GM12878 (cell line): ENCODE results near the gene CEBPG. TPM values are rescaled to one million over a fixed set of nuclear protein-coding genes. Genes with fewer than 3 reads are reported as not detected.

Experiments
- ATAC-seq: fragments of 200-7000 bp; cut with Tn5 transposase; 3 replicates; pipeline ENCODE4 v1.9.1; 2020; ENCODE audit warnings: mild to moderate bottlenecking, moderate library complexity
- BruUV-seq: library from RNA; stranded (reverse); fragments of 400-500 nt; replicated peaks from 2 replicates; lab custom pipeline; 2021; lab: Mats Ljungman, UMichigan
- CTCF ChIA-PET: fragments of 300-600 bp; sonication (Branson Sonifier 250); formaldehyde crosslinking; extraction: SDS; loops from one replicate; lab custom pipeline; 2021; ENCODE audit warnings: inconsistent platforms; lab: Yijun Ruan, JAX
- POLR2A ChIA-PET: fragments of 350-600 bp; formaldehyde crosslinking; extraction: SDS; loops from one replicate; lab custom pipeline; 2021; ENCODE audit warnings: inconsistent platforms; lab: Charles Lee
- RAD21 ChIA-PET: fragments of 300-600 bp; sonication (Branson Sonifier 250); formaldehyde crosslinking; loops from one replicate; lab custom pipeline; 2023; ENCODE audit warnings: antibody characterized with exemption; ENCODE audit not compliant: unreplicated experiment; lab: Charles Lee
- SMC1A ChIA-PET: fragments of 300-600 bp; sonication (Branson Sonifier 250); formaldehyde crosslinking; loops from one replicate; lab custom pipeline; 2023; ENCODE audit not compliant: unreplicated experiment, uncharacterized antibody; lab: Charles Lee
- DNase-seq: peaks from one replicate; pipeline ENCODE4 v3.0.0-alpha.2; 2011; ENCODE audit warnings: low read depth, low spot score
- FAIRE-seq: peaks from 3 replicates; lab custom pipeline; 2011; peaks lifted over from hg19 to GRCh38; lab: Jason Lieb, UNC
- H2AFZ ChIP-seq: 2 replicates; pipeline ENCODE4 v1.6.0; 2011; ENCODE audit warnings: low read depth, low read length, control low read depth; ENCODE audit not compliant: control insufficient read depth
- H3K27ac ChIP-seq: 2 replicates; pipeline ENCODE4 v1.5.1; 2011; ENCODE audit warnings: control low read depth; ENCODE audit not compliant: control insufficient read depth, insufficient read depth
- H3K27me3 ChIP-seq, 2 experiments: replicated peaks in 1 of 2; 2 replicates each; pipeline versions ENCODE4 v1.6.0 to v1.6.1; 2011; ENCODE audit warnings: low read length in 1 of 2; ENCODE audit not compliant: control insufficient read depth in 2 of 2, insufficient read depth in 2 of 2
- H3K36me3 ChIP-seq, 2 experiments: 2 replicates each; pipeline ENCODE4 v1.5.1; 2011; ENCODE audit warnings: low read length in 1 of 2; ENCODE audit not compliant: control insufficient read depth in 2 of 2, insufficient read depth in 2 of 2
- H3K4me1 ChIP-seq: 2 replicates; pipeline ENCODE4 v1.6.1; 2011; ENCODE audit warnings: mild to moderate bottlenecking, low read length, moderate library complexity, mixed read lengths; ENCODE audit not compliant: control insufficient read depth, insufficient read depth
- H3K4me2 ChIP-seq: 2 replicates; pipeline ENCODE4 v1.6.0; 2011; ENCODE audit warnings: control low read depth; ENCODE audit not compliant: control insufficient read depth, insufficient read depth
- H3K4me3 ChIP-seq: fragments of 200-600 bp; sonication (generic); 2 replicates; pipeline ENCODE4 v1.5.1; 2016
- H3K79me2 ChIP-seq: 2 replicates; pipeline ENCODE4 v1.6.0; 2011; ENCODE audit warnings: low read length; ENCODE audit not compliant: control insufficient read depth, insufficient read depth
- H3K9ac ChIP-seq: 2 replicates; pipeline ENCODE4 v1.8.0; 2011; ENCODE audit warnings: low read length, control low read depth, mixed read lengths; ENCODE audit not compliant: control insufficient read depth, insufficient read depth
- H3K9me3 ChIP-seq: replicated peaks from 3 replicates; pipeline ENCODE4 v1.5.1; 2011; ENCODE audit warnings: mild to moderate bottlenecking, low read length; ENCODE audit not compliant: control insufficient read depth, insufficient read depth
- H4K20me1 ChIP-seq: 2 replicates; pipeline ENCODE4 v1.6.0; 2011; ENCODE audit not compliant: control insufficient read depth, insufficient read depth
- E4F1 ChIP-seq: fragments of 450-650 bp; IDR thresholded peaks from 2 replicates; pipeline ENCODE4 v1.6.1; 2018; ENCODE audit warnings: borderline replicate concordance, mild to moderate bottlenecking; ENCODE audit not compliant: partially characterized antibody
- MYC ChIP-seq: IDR thresholded peaks from 2 replicates; pipeline ENCODE4 v1.6.1; 2011; ENCODE audit warnings: mild to moderate bottlenecking, low read length, moderate library complexity, inconsistent platforms; ENCODE audit not compliant: insufficient read depth, insufficient replicate concordance, insufficient read length, severe bottlenecking
- NFXL1 ChIP-seq: fragments of 450-650 bp; IDR thresholded peaks from 2 replicates; pipeline ENCODE4 v1.6.1; 2017; ENCODE audit warnings: antibody characterized with exemption, mild to moderate bottlenecking, borderline replicate concordance
- NR2C1 ChIP-seq: fragments of 450-650 bp; IDR thresholded peaks from 2 replicates; pipeline ENCODE4 v1.6.1; 2017; ENCODE audit warnings: antibody characterized with exemption, mild to moderate bottlenecking, moderate library complexity
- SRF ChIP-seq, 2 experiments: IDR thresholded peaks; 2 replicates each; pipeline ENCODE4 v1.6.1; 2011; ENCODE audit warnings: low read depth in 2 of 2, low read length in 2 of 2, mild to moderate bottlenecking in 1 of 2, moderate library complexity in 1 of 2
- ZNF274 ChIP-seq: IDR thresholded peaks from one replicate; pipeline ENCODE4 v1.8.0; 2011; ENCODE audit not compliant: insufficient read length, insufficient read depth
- WGBS: methylation state at CpG from one replicate; pipeline ENCODE4 v1.1.6; 2016; ENCODE audit warnings: low lambda C conversion rate; ENCODE audit not compliant: insufficient replicate concordance, insufficient coverage; ENCODE audit errors: missing lambda C conversion rate; 5-methylcytosine and 5-hydroxymethylcytosine counted together
- in situ Hi-C: fragments of 300-500 bp; cut with MboI; formaldehyde crosslinking; loops from 9 replicates; pipeline ENCODE4 v1.14.3; 2018; ENCODE audit warnings: mixed read lengths
- intact Hi-C: fragments of 100-400 bp; cut with micrococcal nuclease; formaldehyde crosslinking; loops from one replicate; pipeline ENCODE4 v1.14.2; 2022; ENCODE audit not compliant: unreplicated experiment
- polyA plus RNA-seq, 11 experiments: library from polyadenylated mRNA; depleted of rRNA in 4 of 11; unstranded in 6 of 11; stranded (reverse) in 5 of 11; fragments of >200 nt; fragmentation: Nextera tagmentation in 4 of 11; fragmentation: Illumina TruSeq in 1 of 11; extraction: Ambion mirVana in 4 of 11; extraction: Trizol in 1 of 11; gene quantifications; 1 replicate in 1 of 11; 2 replicates in 10 of 11; pipeline versions ENCODE4 v1.2.1 to v1.2.3, GENCODE V29; 2011 to 2016; ENCODE audit warnings: inconsistent platforms in 2 of 11, missing spikeins in 2 of 11, low read depth in 1 of 11
- total RNA-seq, 4 experiments: library from RNA; depleted of rRNA in 3 of 4; stranded (reverse); fragments of >200 nt in 3 of 4; fragmentation: Illumina TruSeq in 1 of 4; extraction: Trizol in 1 of 4; gene quantifications; 2 replicates each; pipeline versions ENCODE4 v1.2.1 to v1.2.3, GENCODE V29; 2013 to 2021
- TF ChIP-seq, protein P1 (sequence below): fragments of 450-650 bp; formaldehyde crosslinking; IDR thresholded peaks from 2 replicates; pipeline ENCODE4 v1.4.0; 2022; ENCODE audit warnings: mild to moderate bottlenecking, moderate library complexity
- TF ChIP-seq, protein P2 (sequence below): IDR thresholded peaks from 2 replicates; pipeline ENCODE4 v1.6.1; 2012; ENCODE audit warnings: improper control_type of control experiment, low read depth, low read length; ENCODE audit not compliant: insufficient replicate concordance

CEBPG gene
- total and polyA plus RNA-seq, 10 of the 15 experiments (the other 5 are each of a cell fraction or from before 2014, with no cell fraction given) = 5.2 to 22.4 (median 20.0) TPM

DNA sequence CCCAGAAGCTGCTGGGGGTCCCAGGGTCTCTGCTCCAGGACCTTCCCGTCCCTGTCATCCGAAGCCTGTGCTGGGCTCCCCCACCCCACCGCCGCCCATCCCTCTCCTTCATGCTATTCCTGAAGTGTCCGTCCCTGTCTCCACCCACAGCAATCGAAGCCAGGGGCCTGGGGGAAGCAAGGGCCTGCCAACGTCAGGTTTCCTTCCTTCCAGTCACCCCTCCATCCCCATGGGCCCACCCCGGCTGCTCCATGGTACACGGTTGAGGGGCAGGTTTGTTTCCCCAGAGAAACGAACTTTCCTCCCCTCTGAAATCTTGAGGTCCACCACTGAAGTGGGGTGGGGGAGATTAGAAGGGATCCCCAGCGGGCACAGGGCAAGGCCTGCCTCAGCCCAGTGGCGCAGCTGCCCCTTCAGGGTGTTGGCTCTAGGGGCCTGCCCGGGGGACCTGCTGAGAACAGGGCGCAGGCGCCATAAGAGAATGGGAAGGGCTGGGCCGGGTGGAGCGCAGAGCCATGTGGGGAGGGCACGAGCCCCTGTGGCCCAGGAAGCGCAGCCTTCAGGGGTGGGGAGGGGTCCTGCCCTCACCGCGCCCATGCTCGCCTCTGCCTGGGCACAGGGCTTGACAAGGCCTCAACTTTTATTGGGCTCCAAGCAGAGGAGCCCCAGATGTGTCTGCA is 16.1 kb downstream of the CEBPG start (continued):
- TF ChIP-seq, protein P1, sequence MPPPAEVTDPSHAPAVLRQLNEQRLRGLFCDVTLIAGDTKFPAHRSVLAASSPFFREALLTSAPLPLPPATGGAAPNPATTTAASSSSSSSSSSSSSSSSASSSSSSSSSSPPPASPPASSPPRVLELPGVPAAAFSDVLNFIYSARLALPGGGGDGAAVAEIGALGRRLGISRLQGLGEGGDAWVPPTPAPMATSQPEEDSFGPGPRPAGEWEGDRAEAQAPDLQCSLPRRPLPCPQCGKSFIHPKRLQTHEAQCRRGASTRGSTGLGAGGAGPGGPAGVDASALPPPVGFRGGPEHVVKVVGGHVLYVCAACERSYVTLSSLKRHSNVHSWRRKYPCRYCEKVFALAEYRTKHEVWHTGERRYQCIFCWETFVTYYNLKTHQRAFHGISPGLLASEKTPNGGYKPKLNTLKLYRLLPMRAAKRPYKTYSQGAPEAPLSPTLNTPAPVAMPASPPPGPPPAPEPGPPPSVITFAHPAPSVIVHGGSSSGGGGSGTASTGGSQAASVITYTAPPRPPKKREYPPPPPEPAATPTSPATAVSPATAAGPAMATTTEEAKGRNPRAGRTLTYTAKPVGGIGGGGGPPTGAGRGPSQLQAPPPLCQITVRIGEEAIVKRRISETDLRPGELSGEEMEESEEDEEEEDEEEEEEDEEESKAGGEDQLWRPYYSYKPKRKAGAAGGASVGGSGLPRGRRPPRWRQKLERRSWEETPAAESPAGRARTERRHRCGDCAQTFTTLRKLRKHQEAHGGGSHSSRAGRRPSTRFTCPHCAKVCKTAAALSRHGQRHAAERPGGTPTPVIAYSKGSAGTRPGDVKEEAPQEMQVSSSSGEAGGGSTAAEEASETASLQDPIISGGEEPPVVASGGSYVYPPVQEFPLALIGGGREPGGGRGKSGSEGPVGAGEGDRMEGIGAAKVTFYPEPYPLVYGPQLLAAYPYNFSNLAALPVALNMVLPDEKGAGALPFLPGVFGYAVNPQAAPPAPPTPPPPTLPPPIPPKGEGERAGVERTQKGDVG (CRISPR knock-in tag) = no peak
- no peak for TF ChIP-seq NFXL1

- in situ Hi-C loops (no loop called here), intact Hi-C loops (no loop called here)
- Histone ChIP-seq H3K36me3 (no peaks in the 10 kb centered on the region; a peak in 1 of 4 replicates), H3K79me2 (no peaks in the 10 kb centered on the region), H3K9ac (no peak overlapping the region), H4K20me1 (no peaks in the 10 kb centered on the region), H3K27me3 (no peaks in the 10 kb centered on the region), H3K4me1 (no peaks in the 10 kb centered on the region), H3K4me2 (no peak overlapping the region), H3K9me3 (no peaks in the 10 kb centered on the region), H3K27ac (no peak overlapping the region), H3K4me3 (no peak overlapping the region), H2AFZ (no peak overlapping the region)
- ChIA-PET RAD21 (no interaction called here), CTCF (no interaction called here), POLR2A (interaction anchor here (0.5 kb wide), 1 partner anchor 18 kb away, joined by 4 read pairs; no protein-coding TSS in a partner anchor), SMC1A (no interaction called here)
- no TSS peak for BruUV-seq
- WGBS = 87% methylated on average over 19 of the region's 19 CpGs
- no peak for DNase-seq
- no peak for FAIRE-seq
- ATAC-seq = no peak
- TF ChIP-seq E4F1 (no peak), MYC (no peak), NR2C1 (no peak), ZNF274 (no peak), SRF (IDR thresholded peaks at IDR 0.05; ENCODE audit: low read depth in 2 of 2, low read length in 2 of 2) (no peak)
- TF ChIP-seq, protein P2, sequence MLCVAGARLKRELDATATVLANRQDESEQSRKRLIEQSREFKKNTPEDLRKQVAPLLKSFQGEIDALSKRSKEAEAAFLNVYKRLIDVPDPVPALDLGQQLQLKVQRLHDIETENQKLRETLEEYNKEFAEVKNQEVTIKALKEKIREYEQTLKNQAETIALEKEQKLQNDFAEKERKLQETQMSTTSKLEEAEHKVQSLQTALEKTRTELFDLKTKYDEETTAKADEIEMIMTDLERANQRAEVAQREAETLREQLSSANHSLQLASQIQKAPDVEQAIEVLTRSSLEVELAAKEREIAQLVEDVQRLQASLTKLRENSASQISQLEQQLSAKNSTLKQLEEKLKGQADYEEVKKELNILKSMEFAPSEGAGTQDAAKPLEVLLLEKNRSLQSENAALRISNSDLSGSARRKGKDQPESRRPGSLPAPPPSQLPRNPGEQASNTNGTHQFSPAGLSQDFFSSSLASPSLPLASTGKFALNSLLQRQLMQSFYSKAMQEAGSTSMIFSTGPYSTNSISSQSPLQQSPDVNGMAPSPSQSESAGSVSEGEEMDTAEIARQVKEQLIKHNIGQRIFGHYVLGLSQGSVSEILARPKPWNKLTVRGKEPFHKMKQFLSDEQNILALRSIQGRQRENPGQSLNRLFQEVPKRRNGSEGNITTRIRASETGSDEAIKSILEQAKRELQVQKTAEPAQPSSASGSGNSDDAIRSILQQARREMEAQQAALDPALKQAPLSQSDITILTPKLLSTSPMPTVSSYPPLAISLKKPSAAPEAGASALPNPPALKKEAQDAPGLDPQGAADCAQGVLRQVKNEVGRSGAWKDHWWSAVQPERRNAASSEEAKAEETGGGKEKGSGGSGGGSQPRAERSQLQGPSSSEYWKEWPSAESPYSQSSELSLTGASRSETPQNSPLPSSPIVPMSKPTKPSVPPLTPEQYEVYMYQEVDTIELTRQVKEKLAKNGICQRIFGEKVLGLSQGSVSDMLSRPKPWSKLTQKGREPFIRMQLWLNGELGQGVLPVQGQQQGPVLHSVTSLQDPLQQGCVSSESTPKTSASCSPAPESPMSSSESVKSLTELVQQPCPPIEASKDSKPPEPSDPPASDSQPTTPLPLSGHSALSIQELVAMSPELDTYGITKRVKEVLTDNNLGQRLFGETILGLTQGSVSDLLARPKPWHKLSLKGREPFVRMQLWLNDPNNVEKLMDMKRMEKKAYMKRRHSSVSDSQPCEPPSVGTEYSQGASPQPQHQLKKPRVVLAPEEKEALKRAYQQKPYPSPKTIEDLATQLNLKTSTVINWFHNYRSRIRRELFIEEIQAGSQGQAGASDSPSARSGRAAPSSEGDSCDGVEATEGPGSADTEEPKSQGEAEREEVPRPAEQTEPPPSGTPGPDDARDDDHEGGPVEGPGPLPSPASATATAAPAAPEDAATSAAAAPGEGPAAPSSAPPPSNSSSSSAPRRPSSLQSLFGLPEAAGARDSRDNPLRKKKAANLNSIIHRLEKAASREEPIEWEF = no peak
Observed at GRCh38 chr19:33390101-33390907, 16.8 kb downstream of the CEBPG start.
